Measurements from ENCODE around the gene HMGCR.
"Not testable (repeated sequence)": the region's sequence is repeated elsewhere in the genome, so short reads cannot be mapped to it uniquely, and the experiment has no call there.

Gene HMGCR

DNA sequence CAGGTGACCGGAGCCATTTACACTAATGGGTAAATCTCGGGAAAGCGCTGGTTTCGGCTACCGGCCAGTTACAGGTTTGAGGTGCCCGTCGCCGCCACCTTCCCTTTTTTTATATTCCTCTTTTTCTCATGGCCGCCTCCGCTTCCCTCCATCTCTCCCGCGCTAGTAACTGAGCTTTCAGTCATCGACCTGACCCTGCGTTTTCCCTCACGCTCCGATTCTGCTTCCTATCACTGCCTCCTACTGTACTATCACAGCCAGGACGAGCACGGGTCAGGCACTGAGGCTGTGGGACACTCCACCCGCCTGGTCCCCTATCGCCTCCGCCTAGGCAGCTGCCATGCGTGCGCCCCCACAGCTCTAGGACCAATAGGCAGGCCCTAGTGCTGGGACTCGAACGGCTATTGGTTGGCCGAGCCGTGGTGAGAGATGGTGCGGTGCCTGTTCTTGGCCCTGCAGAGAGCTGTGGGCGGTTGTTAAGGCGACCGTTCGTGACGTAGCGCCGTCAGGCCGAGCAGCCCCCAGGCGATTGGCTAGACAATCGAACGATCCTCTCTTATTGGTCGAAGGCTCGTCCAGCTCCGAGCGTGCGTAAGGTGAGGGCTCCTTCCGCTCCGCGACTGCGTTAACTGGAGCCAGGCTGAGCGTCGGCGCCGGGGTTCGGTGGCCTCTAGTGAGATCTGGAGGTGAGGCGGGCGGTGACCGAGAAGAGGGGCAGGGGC lies at the start of gene HMGCR:
HMGCR (plus strand) TSS at position 606 of the 722 bp plus-strand sequence. CDS start 5,386 bp downstream, outside the sequence.
- peak; percentile 99 for DNase-seq (ENCODE audit: low spot score)

DNA sequence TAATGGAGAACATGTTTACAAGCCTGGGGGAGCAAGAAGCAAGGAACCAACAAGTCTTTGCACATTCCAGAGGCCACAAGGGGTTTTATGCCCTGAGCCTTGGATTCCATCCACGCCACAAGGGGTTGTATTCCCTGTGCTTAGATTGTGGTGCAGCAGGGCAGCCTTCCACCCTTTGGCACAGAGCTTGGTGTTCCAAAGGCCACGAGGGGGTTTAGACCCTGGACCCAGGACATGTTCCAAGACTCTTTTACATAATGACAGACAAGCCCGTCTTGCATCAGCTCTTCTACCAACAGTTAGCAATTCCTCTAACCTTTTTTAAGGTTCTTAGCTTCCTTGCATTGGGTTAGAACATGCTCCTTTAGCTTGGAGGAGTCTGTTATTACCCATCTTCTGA lies 45.2 kb upstream of the HMGCR start:
- DNase-seq (ENCODE audit: low spot score) = not testable (repeated sequence)

DNA sequence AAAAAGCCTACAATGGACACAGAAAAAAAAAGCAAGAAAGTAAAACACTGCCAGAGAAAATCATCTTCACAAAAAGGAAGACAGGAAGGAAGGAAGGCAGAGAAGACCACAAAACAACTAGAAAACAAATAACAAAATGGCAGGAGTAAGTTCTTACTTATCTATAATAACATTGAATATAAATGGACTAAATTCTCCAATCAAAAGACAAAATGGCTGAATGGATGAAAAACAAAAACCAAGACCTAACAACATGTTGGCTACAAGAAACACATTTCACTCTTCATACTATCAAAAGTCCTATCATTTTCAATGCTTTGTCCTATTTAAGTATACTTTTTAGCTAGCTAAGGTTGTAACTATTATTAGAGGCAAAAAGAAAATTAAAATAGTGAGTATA lies 36.9 kb upstream of the HMGCR start:
- no peak for DNase-seq (ENCODE audit: low spot score)

DNA sequence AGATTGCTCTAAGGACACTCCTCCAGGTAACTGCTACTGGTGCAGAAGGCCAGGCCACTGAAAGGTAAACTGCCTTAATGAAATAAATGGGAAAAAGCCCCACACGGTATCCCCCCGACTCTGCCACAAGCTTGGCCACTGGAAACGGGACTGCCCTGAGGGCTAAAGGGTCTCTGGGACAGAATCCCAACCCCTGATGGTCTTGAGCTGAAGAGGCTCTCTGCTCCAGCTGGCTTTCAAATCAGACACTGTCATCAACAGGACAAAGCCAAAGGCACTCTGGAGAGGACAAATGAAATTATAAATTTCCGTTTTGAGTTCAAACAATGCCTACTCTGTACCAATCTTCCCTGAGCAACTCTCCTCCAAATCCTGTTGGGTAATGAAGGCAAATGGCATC lies 33.6 kb upstream of the HMGCR start:
- no peak for DNase-seq (ENCODE audit: low spot score)

DNA sequence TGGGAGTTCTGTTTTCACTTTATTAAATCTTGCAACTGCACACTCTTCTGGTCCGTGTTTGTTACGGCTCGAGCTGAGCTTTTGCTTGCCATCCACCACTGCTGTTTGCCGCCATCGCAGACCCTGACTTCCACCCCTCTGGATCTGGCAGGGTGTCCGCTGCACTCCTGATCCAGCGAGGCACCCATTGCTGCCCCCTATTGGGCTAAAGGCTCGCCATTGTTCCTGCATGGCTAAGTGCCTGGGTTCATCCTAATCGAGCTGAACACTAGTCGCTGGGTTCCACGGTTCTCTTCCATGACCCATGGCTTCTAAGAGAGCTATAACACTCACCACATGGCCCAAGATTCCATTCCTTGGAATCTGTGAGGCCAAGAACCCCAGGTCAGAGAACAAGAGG lies 32.5 kb upstream of the HMGCR start:
- not testable (repeated sequence) for DNase-seq (ENCODE audit: low spot score)

DNA sequence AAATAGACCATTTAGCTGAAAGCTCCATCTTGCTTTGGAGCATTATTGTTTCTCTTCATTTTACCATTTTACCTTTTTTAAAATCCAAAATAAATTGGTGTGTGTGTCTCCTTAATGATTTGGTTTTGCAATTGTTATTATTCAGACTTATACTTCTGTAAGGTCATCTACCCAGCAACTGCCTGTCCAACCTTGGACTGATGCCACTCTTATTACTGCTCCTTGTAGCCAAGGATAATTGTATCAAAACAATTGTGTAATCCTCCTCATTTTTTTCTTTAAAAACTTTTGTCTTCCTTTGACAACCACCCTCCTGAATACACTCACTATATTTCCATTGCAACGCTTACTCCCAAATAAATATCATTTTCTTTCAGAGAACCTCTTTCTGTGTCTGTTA lies 30.3 kb upstream of the HMGCR start:
- no peak for DNase-seq (ENCODE audit: low spot score)

DNA sequence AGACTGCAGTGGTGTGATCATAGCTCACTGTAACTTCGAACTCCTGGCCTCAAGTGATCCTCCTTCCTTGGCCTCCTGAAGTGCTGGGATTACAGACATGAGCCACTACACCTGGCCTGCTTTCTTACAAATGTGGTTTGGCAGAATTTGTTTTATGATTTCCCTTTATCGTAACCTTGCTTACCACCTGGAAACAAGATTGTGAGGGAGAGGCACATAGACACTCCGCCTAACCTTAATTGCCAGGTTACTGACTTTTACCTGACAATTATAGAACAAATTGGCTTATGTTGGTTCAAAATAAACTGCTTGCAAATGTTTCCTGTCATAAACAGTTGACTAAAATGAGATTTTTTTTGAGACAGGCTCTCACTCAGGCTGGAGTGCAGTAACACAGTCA lies 26.8 kb upstream of the HMGCR start:
- DNase-seq (ENCODE audit: low spot score) = no peak

DNA sequence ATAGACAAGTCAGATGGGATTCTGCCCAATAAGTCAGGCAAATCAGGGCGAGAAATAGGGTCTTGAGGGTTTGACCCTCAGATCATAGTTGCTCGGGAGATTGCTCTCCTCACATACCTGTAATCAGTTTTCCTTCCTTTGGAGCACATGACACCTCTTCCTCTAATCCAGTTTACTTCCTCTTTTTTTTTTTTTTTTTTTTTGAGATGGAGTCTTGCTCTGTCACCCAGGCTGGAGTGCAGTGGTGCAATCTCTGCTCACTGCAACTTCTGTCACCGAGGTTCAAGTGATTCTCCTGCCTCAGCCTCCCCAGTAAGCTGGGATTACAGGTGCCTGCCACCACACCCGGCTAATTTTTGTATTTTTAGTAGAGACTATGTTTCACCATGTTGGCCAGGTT lies 17.9 kb upstream of the HMGCR start:
- not testable (repeated sequence) for DNase-seq (ENCODE audit: low spot score)

DNA sequence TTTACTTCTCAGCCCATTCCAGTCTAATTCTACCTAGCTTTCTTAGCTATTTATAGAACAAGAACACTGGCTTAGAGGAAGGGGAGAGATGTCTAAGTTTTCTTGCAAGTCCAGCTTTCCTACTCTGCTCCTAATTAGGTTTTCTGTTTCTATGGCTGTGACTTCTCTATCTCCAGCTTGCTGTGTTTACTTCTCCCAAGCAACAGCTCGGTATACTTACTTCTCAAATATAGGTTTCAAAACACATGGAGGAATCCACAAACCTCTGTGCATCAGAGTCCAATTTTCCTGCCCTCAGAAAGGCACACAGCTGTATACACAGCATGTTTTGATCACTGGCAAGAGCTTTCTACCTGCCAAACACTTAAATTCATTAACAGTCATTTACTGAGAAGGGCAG lies 17.4 kb upstream of the HMGCR start:
- no peak for DNase-seq (ENCODE audit: low spot score)

DNA sequence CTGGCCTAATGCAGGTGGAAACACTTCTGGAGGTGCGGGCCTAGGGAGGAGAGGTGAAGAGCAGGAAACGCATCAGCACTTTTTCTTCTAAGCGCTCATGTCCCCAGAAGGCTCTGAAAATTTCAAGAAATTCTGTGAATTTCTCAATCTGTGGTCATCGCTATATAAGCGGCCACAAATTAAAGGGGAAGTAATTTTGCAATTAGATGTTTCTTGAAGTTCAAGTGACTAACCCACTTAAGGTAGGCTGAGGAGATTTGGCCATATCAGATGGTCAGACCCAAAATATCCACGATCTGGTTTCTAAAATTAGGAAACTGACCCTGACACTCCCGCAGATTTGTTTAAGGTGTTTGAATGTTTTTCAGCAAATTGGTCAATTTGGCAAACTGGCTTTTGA lies 16.6 kb upstream of the HMGCR start:
- DNase-seq (ENCODE audit: low spot score) = no peak

DNA sequence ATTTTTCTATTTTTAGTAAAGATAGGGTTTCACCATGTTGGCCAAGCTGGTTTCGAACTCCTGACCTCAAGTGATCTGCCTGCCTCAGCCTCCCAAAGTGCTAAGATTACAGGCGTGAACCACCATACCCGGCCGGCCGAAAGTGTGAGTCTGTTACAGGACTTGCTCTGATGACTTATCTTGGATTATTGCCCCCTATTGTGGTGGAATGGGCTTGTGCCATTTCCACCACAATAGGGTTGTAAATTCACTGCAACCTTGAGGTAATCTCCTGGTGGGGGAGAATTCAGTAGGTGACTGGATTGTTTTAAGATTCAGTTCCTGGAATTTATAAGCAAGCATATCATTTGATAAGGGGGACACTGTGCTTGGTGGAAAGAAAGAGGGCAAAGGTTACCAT lies 15.0 kb upstream of the HMGCR start:
- DNase-seq (ENCODE audit: low spot score) = no peak

DNA sequence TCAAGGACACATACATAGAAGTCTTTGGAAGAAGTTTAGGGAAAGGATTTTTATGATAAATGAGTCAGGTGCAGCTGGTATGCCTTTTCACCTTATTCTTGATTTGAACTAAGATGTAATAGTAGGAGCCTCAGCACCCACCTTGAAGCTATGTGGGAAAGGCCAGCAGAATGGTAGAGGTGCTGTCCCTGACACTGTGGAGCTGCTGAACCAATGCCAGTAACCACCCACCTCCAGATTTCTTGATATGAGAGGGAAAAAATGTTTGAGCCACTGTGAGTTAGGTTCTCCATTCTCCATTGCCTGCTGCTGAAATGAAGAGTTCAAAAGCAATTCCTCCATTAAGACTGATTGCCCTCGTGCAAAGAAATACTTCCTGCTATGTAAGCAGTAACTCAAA lies 12.2 kb upstream of the HMGCR start:
- no peak for DNase-seq (ENCODE audit: low spot score)

DNA sequence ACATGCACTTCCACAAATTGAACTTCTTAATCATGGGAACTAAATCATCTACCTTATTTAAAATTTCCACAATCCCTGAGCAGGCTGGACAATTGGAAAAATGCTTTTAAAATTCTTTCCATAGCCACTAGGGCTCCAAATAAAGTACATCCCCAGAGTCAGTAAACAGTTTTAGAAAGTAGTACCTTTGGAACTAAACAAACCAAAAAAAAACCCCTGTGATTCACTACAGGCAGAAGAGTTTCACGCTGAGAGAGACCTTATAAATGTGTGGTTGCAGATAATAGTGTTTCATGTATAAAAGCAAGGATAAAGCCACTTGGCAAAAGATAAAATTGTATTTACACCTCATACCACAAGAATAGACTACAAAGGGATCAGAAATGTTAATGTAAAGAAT lies 11.8 kb upstream of the HMGCR start:
- DNase-seq (ENCODE audit: low spot score) = no peak

DNA sequence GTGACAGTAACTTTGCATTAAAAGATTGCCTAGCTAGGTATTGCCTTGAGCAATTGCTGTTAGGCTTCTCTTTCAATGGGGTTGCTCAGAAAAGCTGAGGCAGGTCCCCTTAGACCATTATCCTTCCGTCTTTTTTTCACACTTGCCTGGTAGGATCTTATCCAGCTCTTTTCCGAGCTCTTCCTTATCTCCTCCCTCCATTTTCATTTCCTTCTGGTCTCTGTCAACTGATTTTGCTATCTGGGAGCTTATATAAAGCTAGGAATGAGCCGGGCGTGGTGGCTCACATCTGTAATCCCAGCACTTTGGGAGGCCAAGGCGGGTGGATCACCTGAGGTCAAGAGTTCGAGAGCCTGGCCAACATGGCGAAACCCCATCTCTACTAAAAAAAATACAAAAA lies 6.6 kb upstream of the HMGCR start:
- DNase-seq (ENCODE audit: low spot score) = no peak

DNA sequence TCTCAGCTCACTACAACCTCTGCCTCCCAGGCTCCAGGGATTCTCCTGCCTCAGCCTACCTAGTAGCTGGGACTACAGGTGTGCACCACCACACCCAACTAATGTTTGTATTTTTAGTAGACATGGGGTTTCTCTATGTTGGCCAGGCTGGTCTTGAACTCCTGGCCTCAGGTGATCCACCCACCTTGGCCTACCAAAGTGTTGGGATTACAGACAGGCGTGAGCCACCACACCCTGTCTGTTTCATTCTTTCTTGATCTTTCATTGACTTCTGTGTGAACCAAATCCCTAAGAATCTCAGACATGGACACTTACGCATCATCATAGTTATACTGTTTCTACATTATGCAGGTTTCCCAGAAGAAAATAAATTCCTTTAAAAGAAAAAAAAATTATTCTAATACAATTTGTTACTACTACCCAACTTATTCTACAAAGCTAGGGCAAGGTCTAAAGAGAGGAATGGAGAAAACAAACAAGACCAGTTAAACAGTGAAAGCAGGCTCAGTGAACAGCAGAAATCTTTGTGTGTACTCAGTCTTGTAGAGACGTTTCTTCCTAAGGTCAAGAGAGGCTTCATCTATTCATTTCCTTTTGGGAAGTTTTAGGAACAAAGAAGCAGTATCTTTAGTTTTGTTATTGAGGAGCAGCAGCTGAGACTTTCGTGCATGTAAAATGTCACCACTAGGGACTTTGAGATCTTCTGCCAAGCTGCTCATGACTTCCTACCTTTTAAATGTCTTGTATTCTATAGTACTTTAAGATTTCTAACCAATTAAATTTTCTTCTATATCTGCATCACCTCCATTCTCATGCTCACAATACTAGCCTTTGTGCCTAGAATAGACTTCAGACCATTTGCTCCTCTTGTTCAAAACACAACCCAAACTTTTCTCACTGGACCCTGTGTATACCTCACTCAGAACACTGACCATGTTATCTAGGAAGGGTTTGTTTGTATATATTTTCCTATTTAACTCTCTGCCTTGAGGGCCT lies 5.6 kb upstream of the HMGCR start:
- DNase-seq (ENCODE audit: low spot score) = no peak

DNA sequence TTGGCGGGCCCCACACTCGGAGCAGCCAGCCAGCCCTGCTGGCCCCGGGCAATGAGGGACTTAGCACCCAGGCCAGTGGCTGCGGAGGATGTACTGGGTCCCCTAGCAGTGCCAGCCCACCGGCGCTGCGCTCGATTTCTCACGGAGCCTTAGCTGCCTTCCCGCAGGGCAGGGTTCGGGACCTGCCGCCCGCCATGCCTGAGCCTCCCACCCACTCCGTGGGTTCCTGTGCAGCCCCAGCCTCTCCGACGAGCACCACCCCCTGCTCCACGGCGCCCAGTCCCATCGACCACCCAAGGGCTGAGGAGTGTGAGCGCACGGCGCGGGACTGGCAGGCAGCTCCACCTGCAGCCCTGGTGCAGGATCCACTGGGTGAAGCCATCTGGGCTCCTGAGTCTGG lies 3.3 kb upstream of the HMGCR start:
- not testable (repeated sequence) for DNase-seq (ENCODE audit: low spot score)

DNA sequence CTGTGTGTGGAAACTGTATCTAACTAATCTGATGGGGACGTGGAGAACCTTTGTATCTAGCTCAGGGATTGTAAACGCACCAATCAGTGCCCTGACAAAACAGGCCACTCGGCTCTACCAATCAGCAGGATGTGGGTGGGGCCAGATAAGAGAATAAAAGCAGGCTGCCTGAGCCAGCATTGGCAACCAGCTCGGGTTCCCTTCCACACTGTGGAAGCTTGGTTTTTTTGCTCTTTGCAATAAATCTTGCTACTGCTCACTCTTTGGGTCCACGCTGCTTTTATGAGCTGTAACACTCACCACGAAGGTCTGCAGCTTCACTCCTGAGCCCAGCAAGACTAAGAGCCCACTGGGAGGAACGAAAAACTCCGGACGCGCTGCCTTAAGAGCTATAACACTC lies 2.6 kb upstream of the HMGCR start:
- not testable (repeated sequence) for DNase-seq (ENCODE audit: low spot score)

DNA sequence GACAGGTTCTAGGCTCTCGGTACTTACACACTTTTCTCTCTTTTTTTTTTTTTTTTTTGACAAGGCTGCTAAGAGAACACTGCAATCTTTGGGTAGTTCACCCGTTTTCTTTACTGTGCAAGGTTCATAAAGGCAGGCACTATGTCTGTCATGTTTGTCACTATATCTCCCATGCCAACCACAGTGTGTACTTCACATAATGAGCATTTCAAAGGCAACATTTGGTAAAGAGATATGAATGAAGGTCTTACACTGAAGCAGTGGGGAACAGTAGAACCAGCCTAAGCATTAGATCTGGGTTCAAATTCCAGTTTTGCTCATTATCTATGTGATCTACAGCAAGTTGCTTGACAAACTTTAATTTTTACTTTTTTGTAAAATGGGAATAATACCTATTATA lies 1.5 kb upstream of the HMGCR start:
- DNase-seq (ENCODE audit: low spot score) = no peak

DNA sequence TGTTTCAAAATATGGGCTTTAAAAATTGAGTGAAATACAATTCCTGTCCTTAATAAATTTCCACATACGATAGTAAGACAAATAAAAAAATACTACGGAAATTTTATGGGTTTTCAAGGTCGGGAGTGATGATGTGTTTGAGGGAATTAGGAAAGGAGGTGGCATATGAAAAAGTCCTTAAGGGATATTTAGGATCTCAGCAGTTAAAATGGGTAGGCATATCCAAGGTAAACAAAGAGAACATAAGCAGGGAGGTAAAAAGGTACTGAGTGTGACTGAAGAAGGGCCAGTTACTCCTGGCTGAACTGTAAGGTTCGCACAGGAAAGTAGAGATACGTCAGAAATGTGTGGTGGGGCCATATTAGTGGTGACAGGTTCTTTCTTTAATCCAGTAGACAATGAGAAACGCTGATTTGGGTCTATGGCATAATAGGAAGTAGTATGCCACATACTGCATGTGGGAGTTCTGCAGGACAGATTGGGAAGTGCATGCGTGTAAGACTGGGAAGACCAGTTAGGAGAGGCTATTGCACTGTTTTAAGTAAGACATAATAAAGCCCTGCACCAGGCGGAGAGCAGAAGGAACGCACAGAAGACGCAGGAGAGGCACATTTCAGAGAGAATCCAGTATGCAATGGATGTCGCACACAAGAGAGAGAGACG lies 937 bp upstream of the HMGCR start:
- DNase-seq (ENCODE audit: low spot score) = peak; percentile 95

DNA sequence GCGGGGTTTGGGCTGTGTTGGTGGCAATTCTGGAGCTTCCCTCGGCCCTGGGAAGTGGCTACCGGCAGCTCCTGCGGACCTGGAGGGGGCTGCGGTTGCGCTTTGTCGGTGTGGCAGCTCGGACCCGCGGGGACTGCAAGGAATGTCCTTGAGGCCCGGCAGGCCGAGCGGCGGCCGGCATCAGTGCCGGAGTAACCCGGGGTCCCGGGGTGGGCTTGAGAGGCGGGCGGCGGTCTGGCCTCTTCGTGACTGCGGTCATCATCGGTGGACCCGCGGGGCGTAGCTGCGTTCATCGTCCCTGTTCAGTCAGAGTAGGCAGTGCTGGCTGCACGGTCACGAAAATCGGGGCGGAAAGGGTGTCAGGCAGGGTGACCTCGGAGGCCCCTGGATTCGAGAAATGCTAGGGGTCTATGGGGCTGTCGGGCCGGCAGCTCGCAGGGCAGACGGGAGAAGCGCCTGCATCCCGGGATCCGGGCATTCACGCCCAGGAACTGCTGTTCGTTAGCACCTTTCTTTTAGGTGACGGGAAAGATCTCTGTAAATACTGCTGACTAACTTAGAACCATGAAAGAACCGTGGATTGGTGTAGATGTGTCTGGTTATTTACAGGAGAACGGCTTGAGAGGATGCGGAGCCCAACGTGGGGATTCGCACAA lies 474 bp downstream of the HMGCR start:
- peak; percentile 62 for DNase-seq (ENCODE audit: low spot score)

DNA sequence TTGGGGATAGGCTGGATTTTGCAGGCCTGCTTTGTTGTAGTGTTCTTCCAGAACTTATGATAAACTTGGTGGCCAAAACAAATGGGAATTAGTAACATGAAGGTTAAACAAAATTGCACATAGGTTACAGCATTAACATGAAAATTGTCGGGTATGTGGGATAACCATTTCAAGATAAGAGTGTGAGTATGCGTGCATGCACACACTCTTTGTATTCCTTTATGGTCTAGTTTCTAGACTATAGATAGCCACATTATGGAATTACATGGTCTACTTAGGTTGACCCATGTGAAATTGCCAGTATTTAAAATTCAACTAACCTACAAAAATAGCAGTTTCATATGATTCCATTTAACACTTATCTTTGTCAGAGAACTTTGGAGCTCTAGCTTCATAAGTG lies 1.4 kb downstream of the HMGCR start:
- no peak for DNase-seq (ENCODE audit: low spot score)

Data from RKO (cell line).